C4-2B (cell line): ENCODE data around the gene LRRC27.

Experiments
- H3K27ac ChIP-seq: fragments of 450-650 bp; 2 replicates; pipeline ENCODE4 v1.5.1; 2017
- CTCF ChIP-seq: fragments of 450-650 bp; conservative IDR thresholded peaks from 2 replicates; pipeline ENCODE4 v1.5.1; 2017; ENCODE audit warnings: mild to moderate bottlenecking
- ZFX ChIP-seq: fragments of 450-650 bp; IDR thresholded peaks from 2 replicates; pipeline ENCODE4 v1.6.1; 2017

The LRRC27 gene

GRCh38 chr10:132331601-132332432 is at the start of gene LRRC27:
LRRC27 (plus strand) TSS chr10:132332193; CDS start chr10:132333525, 1,332 bp downstream.
- TF ChIP-seq CTCF (no peak), ZFX (peak; percentile 49; the same call in 1 of the 2 replicates)
- H3K27ac ChIP-seq, result peak within 1 kb of the TSS; percentile 91

- H3K27ac ChIP-seq, result no peak overlapping the region
- TF ChIP-seq CTCF (no peak), ZFX (no peak)
Measured at GRCh38 chr10:132282667-132283603, 49.1 kb upstream of the LRRC27 start.

- TF ChIP-seq CTCF (no peak), ZFX (no peak)
- H3K27ac ChIP-seq, result no peak overlapping the region
Measured at GRCh38 chr10:132283604-132284382, 48.2 kb upstream of the LRRC27 start.

DNA sequence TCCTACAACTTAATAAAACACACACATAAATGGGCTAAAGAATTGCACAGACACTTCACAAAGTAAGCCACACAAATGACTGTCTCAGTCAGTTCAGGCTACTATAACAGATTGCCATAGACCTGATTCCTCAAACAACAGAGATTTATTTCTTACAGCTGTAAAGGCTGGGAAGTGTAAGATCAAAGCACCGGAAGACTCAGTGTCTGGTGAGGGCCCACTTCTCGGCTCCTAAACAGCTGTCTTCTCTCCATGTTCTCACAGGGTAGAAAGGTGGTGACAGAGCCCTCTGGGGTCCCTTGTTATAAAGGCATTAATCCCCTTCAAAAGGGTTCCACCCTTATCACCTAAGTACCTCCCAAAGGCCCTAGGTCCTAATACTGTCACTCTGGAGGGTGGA is 42.6 kb upstream of the LRRC27 start:
- TF ChIP-seq ZFX (no peak), CTCF (no peak)
- H3K27ac ChIP-seq, result no peak overlapping the region

DNA sequence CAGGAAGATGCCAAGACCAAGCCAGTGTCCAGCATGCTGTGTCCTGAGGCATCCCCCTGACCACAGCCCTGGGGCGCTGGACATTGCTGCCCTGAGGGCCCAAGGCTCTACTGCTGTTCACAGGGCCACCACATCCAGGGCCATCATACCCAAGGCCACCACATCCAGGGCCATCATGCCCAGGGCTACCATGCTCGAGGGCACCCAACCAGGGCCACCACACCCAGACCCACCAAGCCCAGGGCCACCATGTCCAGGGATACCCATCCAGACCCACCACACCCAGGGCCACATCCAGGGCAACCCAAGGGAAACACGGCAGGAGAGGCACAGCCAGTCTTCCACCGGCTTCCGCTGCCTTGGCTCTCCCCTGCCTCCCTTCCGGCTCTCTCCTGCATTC is 41.4 kb upstream of the LRRC27 start:
- TF ChIP-seq CTCF (no peak), ZFX (no peak)
- no peak overlapping the region for H3K27ac ChIP-seq

GRCh38 chr10:132291826-132292225 is 40.2 kb upstream of the LRRC27 start:
- H3K27ac ChIP-seq, result no peak overlapping the region

More at GRCh38 chr10:132291826-132292225, 40.2 kb upstream of the LRRC27 start:
- no peak for TF ChIP-seq CTCF
